ENCODE data around the gene CRABP2. TPM values are rescaled to one million over a fixed set of nuclear protein-coding genes. Genes with fewer than 3 reads are reported as not detected.

The CRABP2 gene
- total and polyA plus RNA-seq, 2 experiments from 2014 or later = 38.8 to 64.1 TPM

DNA sequence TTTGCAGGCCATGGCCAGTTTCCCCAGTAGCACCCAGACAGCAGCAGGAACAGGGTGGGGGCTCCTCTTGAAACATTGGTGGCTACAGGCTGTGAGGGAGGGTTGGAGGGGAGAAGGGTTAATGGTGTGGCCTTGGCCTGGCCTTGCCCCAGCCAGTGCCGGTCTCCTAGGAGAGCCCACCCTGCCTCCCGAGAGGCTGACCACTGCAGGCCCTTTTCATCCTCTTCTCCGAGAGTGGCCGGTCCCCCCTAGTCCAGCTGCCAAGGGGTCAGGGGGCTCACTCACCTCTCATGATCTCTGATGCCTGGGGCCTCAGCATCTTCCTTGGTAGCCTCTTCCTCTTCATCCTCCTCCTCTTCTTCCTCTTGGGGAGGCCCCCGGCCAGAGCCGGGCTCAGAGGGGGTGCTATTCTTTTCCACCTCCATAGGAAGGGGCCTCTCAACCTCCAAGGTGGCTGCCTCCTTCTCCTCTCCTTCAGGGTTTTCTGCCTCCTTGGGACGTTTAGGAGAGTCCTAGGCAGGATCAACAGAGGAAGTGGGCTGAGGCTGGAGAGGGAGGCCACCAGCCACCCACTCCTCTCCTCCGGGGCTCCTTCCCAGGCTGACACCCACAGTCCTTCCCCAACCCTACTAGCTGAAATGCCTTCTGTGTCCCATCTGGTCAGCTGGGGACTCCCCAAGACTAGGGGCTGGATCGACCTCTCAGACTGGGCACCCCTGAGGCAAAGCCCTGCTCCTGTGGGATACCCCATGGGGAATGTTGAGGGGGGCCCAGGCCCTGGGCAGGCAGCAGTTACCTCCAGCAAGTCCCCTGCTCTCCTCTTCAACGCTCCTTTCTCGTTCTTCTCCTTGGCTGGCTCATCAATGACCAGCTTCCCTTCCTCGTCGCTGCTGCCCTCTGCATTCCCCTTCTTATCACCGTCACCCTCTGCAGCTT is 38.3 kb upstream of the CRABP2 start:
- H3K4me3 ChIP-seq = no peak overlapping the region
- no peak overlapping the region for H3K4me2 ChIP-seq (ENCODE audit: unreplicated experiment)
- DNase-seq = no peak
- no peaks in the 10 kb centered on the region for H3K9me2 ChIP-seq (ENCODE audit: insufficient read depth)
- no peak overlapping the region for H3K9ac ChIP-seq
- 90 to 94% methylated on average over 11 to 14 of the region's 14 CpGs for WGBS, 2 experiments (ENCODE audit: low coverage in 1 of 2, low lambda C conversion rate in 2 of 2, missing lambda C conversion rate in 2 of 2)
- TF ChIP-seq EZH2phosphoT487 (IDR thresholded peaks at IDR 0.05; ENCODE audit: insufficient read depth, low read depth) (no peak), EZH2 (IDR thresholded peaks at IDR 0.05; ENCODE audit: insufficient read depth, poor library complexity, severe bottlenecking) (no peak)
- no peak overlapping the region for H2AFZ ChIP-seq
- H3F3A ChIP-seq (ENCODE audit: insufficient read depth) = peaks cover 35% of the 10 kb centered on the region
- H3K27ac ChIP-seq = no peak overlapping the region
- H3K79me2 ChIP-seq (ENCODE audit: insufficient read depth) = peaks cover 91% of the 10 kb centered on the region
- H3K9me3 ChIP-seq (ENCODE audit: low read depth) = no peaks in the 10 kb centered on the region
- H3K4me1 ChIP-seq (ENCODE audit: insufficient read depth) = peaks cover 42% of the 10 kb centered on the region
- H4K20me1 ChIP-seq (ENCODE audit: insufficient read depth) = no peaks in the 10 kb centered on the region
- in situ Hi-C loops (cut with MboI) = no loop called here
- H3K36me3 ChIP-seq (ENCODE audit: low read depth) = 0 out of 2 replicates have a peak, but pooled peaks cover 12% of the 10 kb centered on the region
- no peaks in the 10 kb centered on the region for H3K27me3 ChIP-seq (replicated peaks; ENCODE audit: insufficient read depth)

DNA sequence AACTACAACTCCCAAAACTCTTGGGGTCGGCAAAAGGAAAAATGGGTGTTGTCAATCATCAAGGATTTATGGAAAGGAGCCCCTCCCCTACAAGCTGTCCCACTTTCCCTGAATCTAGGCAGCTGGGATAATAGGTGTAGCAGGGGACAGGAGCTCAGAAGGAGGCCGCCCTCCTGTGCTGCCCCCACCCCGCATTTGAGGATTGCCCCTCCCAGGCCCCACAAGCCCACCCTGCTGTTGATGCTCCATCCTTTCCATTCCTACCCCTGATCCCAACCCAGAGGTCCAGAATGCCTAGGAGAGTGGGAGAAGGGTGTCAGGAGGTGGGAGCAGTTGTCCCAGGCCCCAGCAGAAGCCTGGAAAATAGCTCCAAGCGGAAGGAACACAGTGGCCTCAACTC is 37.4 kb upstream of the CRABP2 start:
- Histone ChIP-seq H3K4me3 (no peak overlapping the region), H3K9ac (no peak overlapping the region), H3K27me3 (replicated peaks; ENCODE audit: insufficient read depth) (no peaks in the 10 kb centered on the region), H3K4me2 (ENCODE audit: unreplicated experiment) (no peak overlapping the region), H3K27ac (no peak overlapping the region), H3K9me2 (ENCODE audit: insufficient read depth) (no peaks in the 10 kb centered on the region), H3K36me3 (ENCODE audit: low read depth) (0 out of 2 replicates have a peak, but pooled peaks cover 15% of the 10 kb centered on the region), H3F3A (ENCODE audit: insufficient read depth) (peaks cover 27% of the 10 kb centered on the region), H4K20me1 (ENCODE audit: insufficient read depth) (no peaks in the 10 kb centered on the region), H3K4me1 (ENCODE audit: insufficient read depth) (peaks cover 34% of the 10 kb centered on the region), H2AFZ (no peak overlapping the region), H3K9me3 (ENCODE audit: low read depth) (no peaks in the 10 kb centered on the region), H3K79me2 (ENCODE audit: insufficient read depth) (peaks cover 87% of the 10 kb centered on the region)
- in situ Hi-C loops (cut with MboI) = no loop called here
- TF ChIP-seq EZH2phosphoT487 (IDR thresholded peaks at IDR 0.05; ENCODE audit: insufficient read depth, low read depth) (no peak), EZH2 (IDR thresholded peaks at IDR 0.05; ENCODE audit: insufficient read depth, poor library complexity, severe bottlenecking) (no peak)
- 83 to 87% methylated on average over 4 of the region's 4 CpGs for WGBS, 2 experiments (ENCODE audit: low coverage in 1 of 2, low lambda C conversion rate in 2 of 2, missing lambda C conversion rate in 2 of 2)
- DNase-seq = no peak

DNA sequence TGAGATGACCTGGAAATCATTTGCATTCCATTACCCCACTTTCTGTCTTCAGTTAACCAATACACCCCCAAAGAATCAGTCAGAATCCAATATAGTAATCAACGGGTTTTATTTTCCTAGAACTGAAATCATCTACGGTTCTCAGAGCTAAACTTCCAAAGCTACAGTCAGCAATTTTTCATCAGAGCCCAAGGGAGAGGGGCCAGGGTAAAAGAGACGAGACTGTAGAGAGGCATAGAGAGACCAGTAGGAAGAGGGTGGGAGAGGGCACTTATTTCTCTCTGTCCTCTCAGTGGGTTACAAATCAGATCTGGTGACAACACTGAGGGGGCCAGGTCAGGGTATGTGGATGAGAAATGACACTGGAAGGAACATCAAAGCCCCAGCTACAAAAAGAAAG is 36.6 kb upstream of the CRABP2 start:
- H3K9ac ChIP-seq = 0 out of 2 replicates have a peak overlapping the region, but pooled peaks have one; percentile 40
- 82 to 85% methylated on average over 3 of the region's 3 CpGs for WGBS, 2 experiments (ENCODE audit: low coverage in 1 of 2, low lambda C conversion rate in 2 of 2, missing lambda C conversion rate in 2 of 2)
- H3K9me2 ChIP-seq (ENCODE audit: insufficient read depth) = no peaks in the 10 kb centered on the region
- H3K4me3 ChIP-seq = no peak overlapping the region
- H3F3A ChIP-seq (ENCODE audit: insufficient read depth) = peaks cover 22% of the 10 kb centered on the region
- no peaks in the 10 kb centered on the region for H3K27me3 ChIP-seq (replicated peaks; ENCODE audit: insufficient read depth)
- H3K4me2 ChIP-seq (ENCODE audit: unreplicated experiment) = no peak overlapping the region
- no peaks in the 10 kb centered on the region for H4K20me1 ChIP-seq (ENCODE audit: insufficient read depth)
- in situ Hi-C loops (cut with MboI) = no loop called here
- H3K79me2 ChIP-seq (ENCODE audit: insufficient read depth) = peaks cover 80% of the 10 kb centered on the region
- no peak for TF ChIP-seq EZH2 (IDR thresholded peaks at IDR 0.05; ENCODE audit: insufficient read depth, poor library complexity, severe bottlenecking)
- TF ChIP-seq EZH2phosphoT487 (IDR thresholded peaks at IDR 0.05; ENCODE audit: insufficient read depth, low read depth) = no peak
- 0 out of 2 replicates have a peak, but pooled peaks cover 15% of the 10 kb centered on the region for H3K36me3 ChIP-seq (ENCODE audit: low read depth)
- no peak for DNase-seq
- H3K4me1 ChIP-seq (ENCODE audit: insufficient read depth) = peaks cover 27% of the 10 kb centered on the region
- H2AFZ ChIP-seq = no peak overlapping the region
- H3K27ac ChIP-seq = peak overlapping the region; percentile 62
- no peaks in the 10 kb centered on the region for H3K9me3 ChIP-seq (ENCODE audit: low read depth)

DNA sequence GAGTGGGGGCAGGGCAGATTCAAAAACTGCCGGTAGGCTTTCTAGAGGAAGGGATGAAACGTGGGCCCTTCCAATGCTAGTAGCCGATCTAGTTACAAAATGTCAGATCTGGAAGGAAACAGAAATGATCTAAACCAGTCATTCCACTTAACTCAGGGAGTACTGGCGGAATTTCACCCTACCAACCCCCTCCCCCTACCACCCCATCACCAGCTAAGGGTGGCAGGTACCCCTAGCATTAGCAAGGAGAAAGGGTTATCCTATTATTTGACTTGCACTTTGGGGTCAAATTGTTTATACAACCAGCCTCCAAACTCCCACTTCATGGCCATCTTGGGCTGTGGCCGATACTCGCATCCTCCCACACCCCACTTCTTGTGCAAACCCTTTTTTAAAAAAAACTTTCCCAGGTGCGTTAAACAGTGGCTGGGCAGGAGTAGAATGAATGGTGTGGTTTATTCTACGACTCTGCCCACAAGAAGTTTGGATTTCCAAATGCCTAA is 36.1 kb upstream of the CRABP2 start:
- H3K79me2 ChIP-seq (ENCODE audit: insufficient read depth) = peaks cover 77% of the 10 kb centered on the region
- in situ Hi-C loops (cut with MboI) = no loop called here
- 0 out of 2 replicates have a peak, but pooled peaks cover 15% of the 10 kb centered on the region for H3K36me3 ChIP-seq (ENCODE audit: low read depth)
- H4K20me1 ChIP-seq (ENCODE audit: insufficient read depth) = no peaks in the 10 kb centered on the region
- peaks cover 22% of the 10 kb centered on the region for H3F3A ChIP-seq (ENCODE audit: insufficient read depth)
- 56 to 57% methylated on average over 8 of the region's 8 CpGs for WGBS, 2 experiments (ENCODE audit: low coverage in 1 of 2, low lambda C conversion rate in 2 of 2, missing lambda C conversion rate in 2 of 2)
- DNase-seq = no peak
- H3K9me2 ChIP-seq (ENCODE audit: insufficient read depth) = no peaks in the 10 kb centered on the region
- peak overlapping the region; percentile 40; the same call in 1 of the 2 replicates for H3K9ac ChIP-seq
- peak overlapping the region; percentile 58; the same call in 1 of the 2 replicates for H2AFZ ChIP-seq
- no peak for TF ChIP-seq EZH2phosphoT487 (IDR thresholded peaks at IDR 0.05; ENCODE audit: insufficient read depth, low read depth)
- no peak for TF ChIP-seq EZH2 (IDR thresholded peaks at IDR 0.05; ENCODE audit: insufficient read depth, poor library complexity, severe bottlenecking)
- H3K4me3 ChIP-seq = peak overlapping the region; percentile 42
- peak overlapping the region; percentile 68 for H3K4me2 ChIP-seq (ENCODE audit: unreplicated experiment)
- H3K27me3 ChIP-seq (replicated peaks; ENCODE audit: insufficient read depth) = no peaks in the 10 kb centered on the region
- peak overlapping the region; percentile 62 for H3K27ac ChIP-seq
- H3K9me3 ChIP-seq (ENCODE audit: low read depth) = no peaks in the 10 kb centered on the region
- H3K4me1 ChIP-seq (ENCODE audit: insufficient read depth) = peaks cover 27% of the 10 kb centered on the region

Measured in GM23248 (cell line).